Liver (tissue), 3 donors: ENCODE measurements around the gene BRIP1.
"Not testable (repeated sequence)": the region's sequence is repeated elsewhere in the genome, so short reads cannot be mapped to it uniquely, and the experiment has no call there.

Experiments
- ATF3 ChIP-seq: IDR thresholded peaks from 2 replicates; pipeline ENCODE4 v1.6.1; 2016; ENCODE audit warnings: antibody characterized with exemption
- CTCF ChIP-seq: fragments of 150-350 bp; IDR thresholded peaks from 2 replicates; pipeline ENCODE4 v1.5.1; 2017; ENCODE audit warnings: improper control_type of control experiment, low read depth, low read length; ENCODE audit not compliant: missing input control
- GABPA ChIP-seq, 2 donors: IDR thresholded peaks in 1 of 2; conservative IDR thresholded peaks in 1 of 2; 2 replicates each; pipeline ENCODE4 v1.6.1; 2016; ENCODE audit warnings: antibody characterized with exemption in 2 of 2, mild to moderate bottlenecking in 1 of 2, moderate library complexity in 1 of 2
- MAX ChIP-seq: IDR thresholded peaks from 2 replicates; pipeline ENCODE4 v1.6.1; 2016; ENCODE audit warnings: antibody characterized with exemption
- REST ChIP-seq: IDR thresholded peaks from 2 replicates; pipeline ENCODE4 v1.6.1; 2016; ENCODE audit warnings: antibody characterized with exemption, mild to moderate bottlenecking
- TAF1 ChIP-seq: conservative IDR thresholded peaks from 2 replicates; pipeline ENCODE4 v1.6.1; 2016; ENCODE audit warnings: antibody characterized with exemption, mild to moderate bottlenecking
- YY1 ChIP-seq: IDR thresholded peaks from 2 replicates; pipeline ENCODE4 v1.6.1; 2016; ENCODE audit warnings: antibody characterized with exemption, mild to moderate bottlenecking
- ZBTB33 ChIP-seq: IDR thresholded peaks from 2 replicates; pipeline ENCODE4 v1.6.1; 2016; ENCODE audit warnings: antibody characterized with exemption
- donor health status: healthy.
- donor health status: healthy.

GRCh38 chr17:61819265-61819664 is 44.1 kb downstream of the BRIP1 start:
- TF ChIP-seq YY1; REST; CTCF; GABPA (IDR thresholded peaks at IDR 0.05 in 1 of 2, conservative IDR thresholded peaks at IDR 0.05 in 1 of 2); MAX; ATF3; TAF1; ZBTB33: not testable (repeated sequence)
